WTC11 (cell line): ENCODE data around the gene HECW1.

Source experiments
- ATF1 ChIP-seq: sonication (generic); formaldehyde crosslinking; IDR thresholded peaks from 2 replicates; pipeline ENCODE4 v1.8.1; 2023; ENCODE audit warnings: mild to moderate bottlenecking, moderate library complexity, missing genetic modification reagents
- GABPB1 ChIP-seq: sonication (generic); formaldehyde crosslinking; IDR thresholded peaks from 2 replicates; pipeline ENCODE4 v1.8.1; 2023; ENCODE audit warnings: mild to moderate bottlenecking, missing genetic modification reagents
- JUN ChIP-seq: sonication (generic); formaldehyde crosslinking; IDR thresholded peaks from 2 replicates; pipeline ENCODE4 v1.8.0; 2023; ENCODE audit warnings: mild to moderate bottlenecking, missing genetic modification reagents
- NFYB ChIP-seq: sonication (generic); formaldehyde crosslinking; conservative IDR thresholded peaks from 2 replicates; pipeline ENCODE4 v1.8.0; 2022; ENCODE audit warnings: low read depth, missing genetic modification reagents
- SP1 ChIP-seq: sonication (generic); formaldehyde crosslinking; conservative IDR thresholded peaks from 2 replicates; pipeline ENCODE4 v1.8.1; 2022; ENCODE audit warnings: missing genetic modification reagents
- TEAD4 ChIP-seq: sonication (generic); formaldehyde crosslinking; IDR thresholded peaks from 2 replicates; pipeline ENCODE4 v1.8.0; 2022; ENCODE audit warnings: mild to moderate bottlenecking, missing genetic modification reagents
- TF ChIP-seq, protein P1 (sequence below): sonication (generic); formaldehyde crosslinking; IDR thresholded peaks from 2 replicates; pipeline ENCODE4 v1.8.0; 2022; ENCODE audit warnings: missing genetic modification reagents

DNA sequence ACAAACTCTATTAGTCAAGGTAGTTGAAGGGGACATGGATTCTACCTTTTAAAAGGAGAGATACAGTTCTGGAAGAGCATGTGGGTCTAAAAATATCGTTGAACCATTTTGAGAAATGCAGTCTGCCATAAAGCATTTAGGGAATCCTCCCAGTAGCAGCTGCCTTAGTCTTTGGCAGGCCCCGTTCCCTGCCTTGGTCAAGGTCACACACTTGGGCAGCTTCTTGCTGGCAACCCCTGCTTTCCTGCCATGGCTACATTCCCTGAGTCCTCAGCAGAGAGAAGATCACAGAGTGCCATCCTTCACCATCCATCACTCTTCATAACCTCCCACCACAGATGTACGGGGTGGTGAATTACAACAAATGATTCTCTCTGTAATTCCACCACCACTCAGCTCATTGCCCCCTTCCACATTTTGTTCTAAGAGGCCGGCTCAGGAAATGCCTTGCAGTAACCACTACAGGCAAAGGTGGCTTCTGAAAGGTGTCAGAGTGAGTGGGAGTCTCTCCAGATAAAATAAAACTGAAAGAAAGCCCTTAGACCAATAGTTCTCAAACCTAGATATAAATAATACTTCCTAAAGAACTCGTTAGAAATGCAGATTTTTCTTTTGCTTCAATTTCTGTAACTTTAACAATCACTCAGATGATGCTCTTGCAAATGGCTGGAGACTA is 349.0 kb downstream of the HECW1 start:
- no peak for TF ChIP-seq NFYB (CRISPR knock-in tag)
- TF ChIP-seq GABPB1: no peak
- no peak for TF ChIP-seq JUN
- TF ChIP-seq, protein P1, sequence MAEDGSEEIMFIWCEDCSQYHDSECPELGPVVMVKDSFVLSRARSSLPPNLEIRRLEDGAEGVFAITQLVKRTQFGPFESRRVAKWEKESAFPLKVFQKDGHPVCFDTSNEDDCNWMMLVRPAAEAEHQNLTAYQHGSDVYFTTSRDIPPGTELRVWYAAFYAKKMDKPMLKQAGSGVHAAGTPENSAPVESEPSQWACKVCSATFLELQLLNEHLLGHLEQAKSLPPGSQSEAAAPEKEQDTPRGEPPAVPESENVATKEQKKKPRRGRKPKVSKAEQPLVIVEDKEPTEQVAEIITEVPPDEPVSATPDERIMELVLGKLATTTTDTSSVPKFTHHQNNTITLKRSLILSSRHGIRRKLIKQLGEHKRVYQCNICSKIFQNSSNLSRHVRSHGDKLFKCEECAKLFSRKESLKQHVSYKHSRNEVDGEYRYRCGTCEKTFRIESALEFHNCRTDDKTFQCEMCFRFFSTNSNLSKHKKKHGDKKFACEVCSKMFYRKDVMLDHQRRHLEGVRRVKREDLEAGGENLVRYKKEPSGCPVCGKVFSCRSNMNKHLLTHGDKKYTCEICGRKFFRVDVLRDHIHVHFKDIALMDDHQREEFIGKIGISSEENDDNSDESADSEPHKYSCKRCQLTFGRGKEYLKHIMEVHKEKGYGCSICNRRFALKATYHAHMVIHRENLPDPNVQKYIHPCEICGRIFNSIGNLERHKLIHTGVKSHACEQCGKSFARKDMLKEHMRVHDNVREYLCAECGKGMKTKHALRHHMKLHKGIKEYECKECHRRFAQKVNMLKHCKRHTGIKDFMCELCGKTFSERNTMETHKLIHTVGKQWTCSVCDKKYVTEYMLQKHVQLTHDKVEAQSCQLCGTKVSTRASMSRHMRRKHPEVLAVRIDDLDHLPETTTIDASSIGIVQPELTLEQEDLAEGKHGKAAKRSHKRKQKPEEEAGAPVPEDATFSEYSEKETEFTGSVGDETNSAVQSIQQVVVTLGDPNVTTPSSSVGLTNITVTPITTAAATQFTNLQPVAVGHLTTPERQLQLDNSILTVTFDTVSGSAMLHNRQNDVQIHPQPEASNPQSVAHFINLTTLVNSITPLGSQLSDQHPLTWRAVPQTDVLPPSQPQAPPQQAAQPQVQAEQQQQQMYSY (CRISPR knock-in tag): no peak
- no peak for TF ChIP-seq SP1
- no peak for TF ChIP-seq TEAD4
- no peak for TF ChIP-seq ATF1 (CRISPR knock-in tag)
